Gastrocnemius medialis (tissue), 4 donors: Measurements from ENCODE around the gene ADCY7. TPM values are rescaled to one million over a fixed set of nuclear protein-coding genes. Genes with fewer than 3 reads are reported as not detected.

Experiments used
- ATAC-seq, 2 donors: fragments of 150-250 bp; one replicate each; pipeline ENCODE4 v1.9.1; 2016
- DNase-seq, 2 donors: peaks; one replicate each; pipeline ENCODE4 v3.0.0-alpha.2; 2019
- H3K27ac ChIP-seq, 4 donors: fragments of 200-600 bp; sonication (generic); 1 replicate in 1 of 4; 2 replicates in 3 of 4; pipeline ENCODE4 v1.5.1; 2016 to 2018; ENCODE audit warnings: mild to moderate bottlenecking in 2 of 4, moderate library complexity in 1 of 4
- H3K27me3 ChIP-seq, 3 donors: fragments of 200-600 bp; sonication (generic) in 2 of 3; 1 replicate in 1 of 3; 2 replicates in 2 of 3; pipeline versions ENCODE4 v1.5.1 to v1.6.0; 2016 to 2019; ENCODE audit warnings: mild to moderate bottlenecking in 1 of 3, moderate library complexity in 1 of 3
- H3K36me3 ChIP-seq, 2 donors: fragments of 200-600 bp; sonication (generic) in 1 of 2; one replicate each; pipeline ENCODE4 v1.5.1; 2017 to 2018
- H3K4me1 ChIP-seq, 2 donors: fragments of 200-600 bp; sonication (generic) in 1 of 2; one replicate each; pipeline ENCODE4 v1.5.1; 2016 to 2017; ENCODE audit warnings: mild to moderate bottlenecking in 2 of 2
- H3K4me3 ChIP-seq, 4 donors: fragments of 200-600 bp; sonication (generic) in 3 of 4; 1 replicate in 1 of 4; 2 replicates in 3 of 4; pipeline ENCODE4 v1.5.1; 2016 to 2019; ENCODE audit warnings: mild to moderate bottlenecking in 2 of 4
- H3K9me3 ChIP-seq, 3 donors: fragments of 200-600 bp; sonication (generic) in 2 of 3; 1 replicate in 1 of 3; 2 replicates in 2 of 3; pipeline ENCODE4 v1.5.1; 2016 to 2019
- POLR2A ChIP-seq, 2 donors: fragments of 450-650 bp; IDR thresholded peaks; one replicate each; pipeline ENCODE4 v1.6.1; 2017; ENCODE audit warnings: antibody characterized with exemption in 2 of 2, mild to moderate bottlenecking in 2 of 2, moderate library complexity in 2 of 2
- in situ Hi-C, 4 donors: fragments of 200-750 bp; cut with MboI; loops; one replicate each; pipeline versions ENCODE4 v1.15.0 to v1.8.0; 2017; ENCODE audit warnings: low sequenced_read_pairs in 4 of 4
- intact Hi-C: fragments of 100-400 bp; cut with DNase I; formaldehyde crosslinking; loops from one replicate; pipeline ENCODE4 v1.15.1; 2023; ENCODE audit warnings: low total_unique reads
- total RNA-seq, 4 donors: library from RNA; depleted of rRNA; stranded (reverse); fragments of >200 nt; gene quantifications; one replicate each; pipeline versions ENCODE4 v1.1.0 to v1.2.3, GENCODE V29; 2016
- TF ChIP-seq, protein P1 (sequence below), 5 experiments: fragments of 450-650 bp in 3 of 5; fragments of 200-600 bp in 2 of 5; sonication (generic) in 2 of 5; IDR thresholded peaks in 4 of 5; conservative IDR thresholded peaks in 1 of 5; 1 replicate in 4 of 5; 2 replicates in 1 of 5; pipeline ENCODE4 v1.5.1; 2016 to 2019; ENCODE audit warnings: antibody characterized with exemption in 5 of 5, mild to moderate bottlenecking in 3 of 5, moderate library complexity in 3 of 5

Gene ADCY7
- total RNA-seq, 4 donors from 2014 or later, result 0.90 to 7.3 (median 2.6) TPM

DNA sequence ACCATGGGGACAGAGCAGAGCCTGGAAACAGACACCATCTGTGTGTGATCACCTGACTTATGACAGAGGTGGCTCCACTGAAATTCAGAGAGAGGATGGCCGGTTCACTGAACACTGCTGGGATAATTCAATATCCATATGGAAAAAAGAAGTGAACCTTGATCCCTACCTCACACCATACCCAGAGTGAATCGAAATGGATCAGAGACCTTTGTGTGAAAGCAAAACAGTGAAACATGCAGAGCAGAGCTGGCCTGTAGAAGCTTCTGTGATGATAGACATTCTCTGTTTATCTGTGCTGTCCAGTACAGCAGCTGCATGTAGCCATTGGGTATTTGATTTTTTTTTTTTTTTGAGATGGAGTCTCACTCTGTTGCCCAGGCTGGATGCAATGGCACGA, 20.3 kb downstream of the ADCY7 start:
- Histone ChIP-seq H3K27ac (no peak overlapping the region), H3K36me3 (no peaks in the 10 kb centered on the region), H3K9me3 (no peaks in the 10 kb centered on the region), H3K4me1 (peaks cover 22 to 26% of the 10 kb centered on the region in 2 donors), H3K4me3 (no peak overlapping the region), H3K27me3 (no peaks in the 10 kb centered on the region)
- intact Hi-C loops, result no loop called here
- no peak for DNase-seq
- in situ Hi-C loops, result no loop called here
- TF ChIP-seq, protein P1, sequence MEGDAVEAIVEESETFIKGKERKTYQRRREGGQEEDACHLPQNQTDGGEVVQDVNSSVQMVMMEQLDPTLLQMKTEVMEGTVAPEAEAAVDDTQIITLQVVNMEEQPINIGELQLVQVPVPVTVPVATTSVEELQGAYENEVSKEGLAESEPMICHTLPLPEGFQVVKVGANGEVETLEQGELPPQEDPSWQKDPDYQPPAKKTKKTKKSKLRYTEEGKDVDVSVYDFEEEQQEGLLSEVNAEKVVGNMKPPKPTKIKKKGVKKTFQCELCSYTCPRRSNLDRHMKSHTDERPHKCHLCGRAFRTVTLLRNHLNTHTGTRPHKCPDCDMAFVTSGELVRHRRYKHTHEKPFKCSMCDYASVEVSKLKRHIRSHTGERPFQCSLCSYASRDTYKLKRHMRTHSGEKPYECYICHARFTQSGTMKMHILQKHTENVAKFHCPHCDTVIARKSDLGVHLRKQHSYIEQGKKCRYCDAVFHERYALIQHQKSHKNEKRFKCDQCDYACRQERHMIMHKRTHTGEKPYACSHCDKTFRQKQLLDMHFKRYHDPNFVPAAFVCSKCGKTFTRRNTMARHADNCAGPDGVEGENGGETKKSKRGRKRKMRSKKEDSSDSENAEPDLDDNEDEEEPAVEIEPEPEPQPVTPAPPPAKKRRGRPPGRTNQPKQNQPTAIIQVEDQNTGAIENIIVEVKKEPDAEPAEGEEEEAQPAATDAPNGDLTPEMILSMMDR (IDR thresholded peaks at IDR 0.05 in 4 of 5, conservative IDR thresholded peaks at IDR 0.05 in 1 of 5), result no peak
- no peak for TF ChIP-seq POLR2A (IDR thresholded peaks at IDR 0.05)
- ATAC-seq, result no peak

DNA sequence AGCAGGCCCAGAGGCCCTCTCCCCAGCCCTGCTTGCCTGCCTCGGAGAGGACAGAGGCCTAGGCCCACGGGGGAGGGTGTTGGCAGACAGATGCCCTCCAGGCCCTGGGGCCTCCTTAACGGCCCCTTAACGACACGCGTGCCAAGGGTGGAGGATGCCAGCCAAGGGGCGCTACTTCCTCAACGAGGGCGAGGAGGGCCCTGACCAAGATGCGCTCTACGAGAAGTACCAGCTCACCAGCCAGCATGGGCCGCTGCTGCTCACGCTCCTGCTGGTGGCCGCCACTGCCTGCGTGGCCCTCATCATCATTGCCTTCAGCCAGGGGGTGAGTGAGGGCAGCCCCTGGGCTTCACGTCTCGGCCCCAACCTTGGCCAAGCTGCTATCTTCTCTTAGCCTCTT, 21.7 kb downstream of the ADCY7 start:
- no peak for ATAC-seq
- Histone ChIP-seq H3K27ac (no peak overlapping the region), H3K4me1 (peaks cover 13 to 14% of the 10 kb centered on the region in 2 donors), H3K36me3 (no peaks in the 10 kb centered on the region), H3K9me3 (no peaks in the 10 kb centered on the region), H3K27me3 (no peaks in the 10 kb centered on the region), H3K4me3 (no peak overlapping the region)
- in situ Hi-C loops, result no loop called here
- TF ChIP-seq, protein P1 (IDR thresholded peaks at IDR 0.05 in 4 of 5, conservative IDR thresholded peaks at IDR 0.05 in 1 of 5), result no peak
- no peak for TF ChIP-seq POLR2A (IDR thresholded peaks at IDR 0.05)
- no peak for DNase-seq
- intact Hi-C loops, result no loop called here

DNA sequence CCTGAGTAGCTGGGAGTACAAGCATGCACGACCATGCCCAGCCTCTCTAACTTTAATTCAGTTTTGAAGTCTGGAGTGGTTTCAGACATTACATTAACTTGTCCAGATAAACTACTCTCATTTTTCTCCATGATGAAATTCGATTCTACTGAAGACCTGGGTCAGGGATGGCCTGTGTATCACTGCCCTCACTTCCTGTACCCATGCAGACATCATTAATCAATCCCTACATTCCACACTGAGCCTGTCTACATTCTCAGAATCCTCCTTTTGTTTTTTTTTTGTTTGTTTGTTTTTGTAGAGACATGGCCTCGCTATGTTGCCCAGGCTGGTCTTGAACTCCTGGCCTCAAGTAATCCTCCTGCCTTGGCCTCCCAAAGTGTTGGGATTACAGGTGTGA, 22.6 kb downstream of the ADCY7 start:
- ATAC-seq (no peak), DNase-seq (no peak)
- intact Hi-C loops, result no loop called here
- H3K27me3 ChIP-seq, result no peaks in the 10 kb centered on the region
- no peak overlapping the region for H3K27ac ChIP-seq
- no peaks in the 10 kb centered on the region for H3K9me3 ChIP-seq
- TF ChIP-seq POLR2A (IDR thresholded peaks at IDR 0.05), result no peak
- TF ChIP-seq, protein P1 (IDR thresholded peaks at IDR 0.05 in 4 of 5, conservative IDR thresholded peaks at IDR 0.05 in 1 of 5), result no peak
- no peak overlapping the region for H3K4me3 ChIP-seq
- no peaks in the 10 kb centered on the region for H3K36me3 ChIP-seq
- in situ Hi-C loops, result no loop called here
- peaks cover 4 to 6% of the 10 kb centered on the region in 2 donors for H3K4me1 ChIP-seq

DNA sequence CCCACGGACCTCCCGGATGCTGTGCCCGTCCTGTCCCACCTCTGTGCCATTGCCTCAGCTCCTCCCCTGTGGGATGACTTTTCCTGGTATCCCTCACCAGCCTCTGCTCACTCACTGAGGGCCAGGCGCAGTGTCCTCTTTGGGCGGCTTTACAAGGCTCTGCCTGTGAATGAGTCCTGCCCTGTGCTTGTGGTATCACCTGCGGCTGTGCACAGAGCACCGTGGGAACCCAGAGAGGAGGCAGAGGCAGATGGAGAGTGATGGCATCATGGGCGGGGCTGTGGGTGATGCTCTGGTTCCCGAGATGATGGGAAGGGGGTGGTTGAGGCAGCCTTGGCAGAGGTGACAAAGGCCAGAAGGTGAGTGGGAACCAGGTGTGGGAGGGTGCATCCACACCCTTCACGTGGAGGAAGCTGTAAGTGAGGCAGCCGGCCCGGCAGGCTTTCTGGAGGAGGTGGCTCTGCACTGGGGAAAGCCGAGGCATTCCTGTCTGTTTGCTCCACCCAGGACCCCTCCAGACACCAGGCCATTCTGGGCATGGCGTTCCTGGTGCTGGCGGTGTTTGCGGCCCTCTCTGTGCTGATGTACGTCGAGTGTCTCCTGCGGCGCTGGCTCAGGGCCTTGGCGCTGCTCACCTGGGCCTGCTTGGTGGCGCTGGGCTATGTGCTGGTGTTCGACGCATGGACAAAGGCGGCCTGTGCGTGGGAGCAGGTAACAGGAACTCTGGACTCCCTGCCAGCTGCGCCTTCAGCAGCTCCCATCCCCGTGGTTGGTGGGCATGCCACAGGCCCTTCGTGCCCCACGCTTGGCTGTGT, 23.8 kb downstream of the ADCY7 start:
- Histone ChIP-seq H3K27me3 (no peaks in the 10 kb centered on the region), H3K4me1 (no peaks in the 10 kb centered on the region), H3K27ac (no peak overlapping the region), H3K36me3 (no peaks in the 10 kb centered on the region), H3K4me3 (no peak overlapping the region), H3K9me3 (no peaks in the 10 kb centered on the region)
- in situ Hi-C loops, result no loop called here
- intact Hi-C loops, result no loop called here
- no peak for ATAC-seq
- DNase-seq, result no peak
- TF ChIP-seq, protein P1 (IDR thresholded peaks at IDR 0.05 in 4 of 5, conservative IDR thresholded peaks at IDR 0.05 in 1 of 5), result no peak
- TF ChIP-seq POLR2A (IDR thresholded peaks at IDR 0.05), result no peak
